Astrocyte (in vitro differentiated cells and primary cell): Measurements from ENCODE around the gene COL9A2. TPM values are rescaled to one million over a fixed set of nuclear protein-coding genes. Genes with fewer than 3 reads are reported as not detected.

ENCODE experiments used
- DNase-seq: peaks from one replicate; pipeline ENCODE4 v3.0.0-alpha.2; 2010; ENCODE audit warnings: low read depth
- FAIRE-seq: peaks from 2 replicates; lab custom pipeline; 2011; peaks lifted over from hg19 to GRCh38; lab: Jason Lieb, UNC
- H2AFZ ChIP-seq: 2 replicates; pipeline ENCODE4 v1.6.0; 2012; ENCODE audit warnings: low read depth, low read length, inconsistent platforms
- H3K27ac ChIP-seq: 2 replicates; pipeline ENCODE4 v1.5.1; 2011; ENCODE audit warnings: low read depth, low read length, inconsistent platforms
- H3K27me3 ChIP-seq: 2 replicates; pipeline ENCODE4 v1.6.0; 2011; ENCODE audit warnings: low read length, inconsistent platforms; ENCODE audit not compliant: insufficient read depth
- H3K36me3 ChIP-seq: 2 replicates; pipeline ENCODE4 v1.5.1; 2011; ENCODE audit warnings: low read length, inconsistent platforms; ENCODE audit not compliant: insufficient read depth
- H3K4me1 ChIP-seq: 2 replicates; pipeline ENCODE4 v1.5.1; 2011; ENCODE audit warnings: low read length, inconsistent platforms; ENCODE audit not compliant: insufficient read depth
- H3K4me2 ChIP-seq: 2 replicates; pipeline ENCODE4 v1.6.0; 2012; ENCODE audit warnings: low read length, inconsistent platforms
- H3K4me3 ChIP-seq: 2 replicates; pipeline ENCODE4 v1.5.1; 2011; ENCODE audit warnings: low read depth, mild to moderate bottlenecking, low read length, inconsistent platforms; ENCODE audit not compliant: insufficient read depth
- H3K79me2 ChIP-seq: 2 replicates; pipeline ENCODE4 v1.6.0; 2012; ENCODE audit warnings: mild to moderate bottlenecking, low read length, inconsistent platforms; ENCODE audit not compliant: insufficient read depth
- H3K9ac ChIP-seq: 2 replicates; pipeline ENCODE4 v1.6.0; 2012; ENCODE audit warnings: mild to moderate bottlenecking, low read length, inconsistent platforms
- H3K9me3 ChIP-seq: 2 replicates; pipeline ENCODE4 v1.5.1; 2012; ENCODE audit warnings: low read depth, mild to moderate bottlenecking, low read length, inconsistent platforms; ENCODE audit not compliant: insufficient read depth
- H4K20me1 ChIP-seq: 2 replicates; pipeline ENCODE4 v1.6.0; 2012; ENCODE audit warnings: low read length, inconsistent platforms; ENCODE audit not compliant: insufficient read depth
- H3K27ac Mint-ChIP-seq: one replicate; pipeline ENCODE4 v1.8.0; 2021; ENCODE audit warnings: mild to moderate bottlenecking, mixed read lengths; ENCODE audit not compliant: unreplicated experiment
- H3K27me3 Mint-ChIP-seq: one replicate; pipeline ENCODE4 v1.8.0; 2021; ENCODE audit warnings: low read depth, mixed read lengths; ENCODE audit not compliant: unreplicated experiment
- H3K36me3 Mint-ChIP-seq: one replicate; pipeline ENCODE4 v1.8.0; 2021; ENCODE audit warnings: low read depth, mixed read lengths; ENCODE audit not compliant: unreplicated experiment
- H3K4me1 Mint-ChIP-seq: one replicate; pipeline ENCODE4 v1.8.0; 2021; ENCODE audit warnings: low read depth, mixed read lengths; ENCODE audit not compliant: unreplicated experiment
- H3K4me3 Mint-ChIP-seq: one replicate; pipeline ENCODE4 v1.8.0; 2021; ENCODE audit warnings: mild to moderate bottlenecking, moderate library complexity, mixed read lengths; ENCODE audit not compliant: unreplicated experiment
- H3K9me3 Mint-ChIP-seq: one replicate; pipeline ENCODE4 v1.8.0; 2021; ENCODE audit warnings: mild to moderate bottlenecking, mixed read lengths; ENCODE audit not compliant: unreplicated experiment
- CTCF ChIP-seq: IDR thresholded peaks from 2 replicates; pipeline ENCODE4 v1.5.1; 2011; ENCODE audit warnings: low read depth, mild to moderate bottlenecking, inconsistent platforms, low read length, moderate library complexity; ENCODE audit not compliant: insufficient read depth
- EZH2 ChIP-seq: IDR thresholded peaks from 2 replicates; pipeline ENCODE4 v1.6.1; 2012; ENCODE audit warnings: mild to moderate bottlenecking, low read length, inconsistent platforms; ENCODE audit not compliant: insufficient read depth
- total RNA-seq: library from RNA; stranded (reverse); gene quantifications from 2 replicates; pipeline ENCODE4 v1.2.1, GENCODE V29; 2021

The COL9A2 gene
- total RNA-seq, 1 donor from 2014 or later, result 2.1 TPM

GRCh38 chr1:40299366-40300248, 17.5 kb downstream of the COL9A2 start:
- no peaks in the 10 kb centered on the region for H3K9me3 Mint-ChIP-seq
- Histone ChIP-seq H3K9ac (no peak overlapping the region), H3K4me2 (no peak overlapping the region), H2AFZ (no peak overlapping the region), H3K4me3 (no peak overlapping the region), H3K27ac (no peak overlapping the region), H3K9me3 (no peaks in the 10 kb centered on the region), H3K36me3 (no peaks in the 10 kb centered on the region), H3K27me3 (no peaks in the 10 kb centered on the region), H3K79me2 (no peaks in the 10 kb centered on the region), H4K20me1 (no peaks in the 10 kb centered on the region), H3K4me1 (peaks cover 4% of the 10 kb centered on the region)
- peaks cover 6% of the 10 kb centered on the region for H3K36me3 Mint-ChIP-seq
- no peak for TF ChIP-seq CTCF
- TF ChIP-seq EZH2, result no peak
- peaks cover 15% of the 10 kb centered on the region for H3K27me3 Mint-ChIP-seq
- DNase-seq (peak; percentile 65), FAIRE-seq (no peak)
- H3K4me1 Mint-ChIP-seq, result no peaks in the 10 kb centered on the region
- H3K4me3 Mint-ChIP-seq, result no peak overlapping the region
- H3K27ac Mint-ChIP-seq, result no peak overlapping the region

GRCh38 chr1:40291293-40291692, 25.8 kb downstream of the COL9A2 start:
- H3K4me3 Mint-ChIP-seq, result no peak overlapping the region
- H3K27me3 Mint-ChIP-seq, result no peaks in the 10 kb centered on the region
- no peaks in the 10 kb centered on the region for H3K9me3 Mint-ChIP-seq
- no peak for DNase-seq
- no peaks in the 10 kb centered on the region for H3K27me3 ChIP-seq
- peaks cover 24% of the 10 kb centered on the region for H3K36me3 Mint-ChIP-seq
- H3K27ac ChIP-seq, result no peak overlapping the region
- no peak overlapping the region for H2AFZ ChIP-seq
- no peak overlapping the region for H3K9ac ChIP-seq
- H3K36me3 ChIP-seq, result peaks cover 51% of the 10 kb centered on the region
- H3K4me1 ChIP-seq, result no peaks in the 10 kb centered on the region
- FAIRE-seq, result no peak
- H3K4me3 ChIP-seq, result no peak overlapping the region
- no peak overlapping the region for H3K27ac Mint-ChIP-seq
- no peak for TF ChIP-seq CTCF
- TF ChIP-seq EZH2, result no peak
- no peak overlapping the region for H3K4me2 ChIP-seq
- H4K20me1 ChIP-seq, result peaks cover 4% of the 10 kb centered on the region
- H3K79me2 ChIP-seq, result no peaks in the 10 kb centered on the region
- no peaks in the 10 kb centered on the region for H3K4me1 Mint-ChIP-seq
- H3K9me3 ChIP-seq, result no peaks in the 10 kb centered on the region

GRCh38 chr1:40281853-40282252, 35.2 kb downstream of the COL9A2 start:
- Mint-ChIP-seq H3K27me3 (no peaks in the 10 kb centered on the region), H3K4me3 (no peak overlapping the region), H3K9me3 (no peaks in the 10 kb centered on the region), H3K27ac (no peak overlapping the region), H3K36me3 (peaks cover 4% of the 10 kb centered on the region), H3K4me1 (no peaks in the 10 kb centered on the region)
- no peak for TF ChIP-seq CTCF
- no peak for TF ChIP-seq EZH2
- Histone ChIP-seq H2AFZ (no peak overlapping the region), H3K4me3 (no peak overlapping the region), H3K79me2 (peaks cover 22% of the 10 kb centered on the region), H4K20me1 (peaks cover 5% of the 10 kb centered on the region), H3K4me2 (no peak overlapping the region), H3K4me1 (no peaks in the 10 kb centered on the region), H3K27ac (no peak overlapping the region), H3K9ac (no peak overlapping the region), H3K36me3 (peaks cover 33% of the 10 kb centered on the region), H3K9me3 (no peaks in the 10 kb centered on the region), H3K27me3 (no peaks in the 10 kb centered on the region)
- no peak for FAIRE-seq
- no peak for DNase-seq
